ENCODE measurements around the gene CACNB4.

DNA sequence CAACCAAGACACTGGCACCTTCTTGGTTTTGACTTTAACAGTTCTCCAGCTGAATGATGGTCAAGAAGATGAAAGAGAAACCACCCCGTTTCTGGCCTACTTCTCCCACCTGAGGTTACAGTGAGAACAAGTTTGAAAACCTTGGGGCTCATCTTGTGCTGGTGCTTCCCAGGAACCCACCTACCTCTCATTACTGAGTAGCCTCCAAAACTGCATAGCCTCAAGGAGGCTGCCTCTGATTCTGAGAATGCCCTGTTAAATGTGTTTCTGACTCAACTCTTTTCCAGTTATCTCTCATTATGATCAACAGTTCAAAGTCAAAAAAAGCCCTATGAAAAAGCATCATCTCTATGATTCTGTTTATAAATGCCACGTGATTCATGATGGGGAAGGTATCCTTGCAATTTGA lies 121.9 kb downstream of the CACNB4 start:
- TF ChIP-seq, protein P1, sequence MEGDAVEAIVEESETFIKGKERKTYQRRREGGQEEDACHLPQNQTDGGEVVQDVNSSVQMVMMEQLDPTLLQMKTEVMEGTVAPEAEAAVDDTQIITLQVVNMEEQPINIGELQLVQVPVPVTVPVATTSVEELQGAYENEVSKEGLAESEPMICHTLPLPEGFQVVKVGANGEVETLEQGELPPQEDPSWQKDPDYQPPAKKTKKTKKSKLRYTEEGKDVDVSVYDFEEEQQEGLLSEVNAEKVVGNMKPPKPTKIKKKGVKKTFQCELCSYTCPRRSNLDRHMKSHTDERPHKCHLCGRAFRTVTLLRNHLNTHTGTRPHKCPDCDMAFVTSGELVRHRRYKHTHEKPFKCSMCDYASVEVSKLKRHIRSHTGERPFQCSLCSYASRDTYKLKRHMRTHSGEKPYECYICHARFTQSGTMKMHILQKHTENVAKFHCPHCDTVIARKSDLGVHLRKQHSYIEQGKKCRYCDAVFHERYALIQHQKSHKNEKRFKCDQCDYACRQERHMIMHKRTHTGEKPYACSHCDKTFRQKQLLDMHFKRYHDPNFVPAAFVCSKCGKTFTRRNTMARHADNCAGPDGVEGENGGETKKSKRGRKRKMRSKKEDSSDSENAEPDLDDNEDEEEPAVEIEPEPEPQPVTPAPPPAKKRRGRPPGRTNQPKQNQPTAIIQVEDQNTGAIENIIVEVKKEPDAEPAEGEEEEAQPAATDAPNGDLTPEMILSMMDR (IDR thresholded peaks at IDR 0.05; ENCODE audit: low read depth, low read length), result no peak
- TF ChIP-seq POLR2A (IDR thresholded peaks at IDR 0.05; ENCODE audit: extremely low read depth, insufficient read length), result no peak
- TF ChIP-seq MYC (IDR thresholded peaks at IDR 0.05; ENCODE audit: low read depth, low read length), result no peak

All from NB4 (cell line).